HPDE6-E6E7 (cell line): ENCODE results near the gene LRP1-AS.
A peak's percentile ranks its signal among the peaks of the same experiment; 100 is the strongest.

Experiments
- DNase-seq: peaks from one replicate; pipeline ENCODE4 v3.0.0; 2011; ENCODE audit warnings: missing footprints; ENCODE audit errors: extremely low spot score

LRP1-AS gene

DNA sequence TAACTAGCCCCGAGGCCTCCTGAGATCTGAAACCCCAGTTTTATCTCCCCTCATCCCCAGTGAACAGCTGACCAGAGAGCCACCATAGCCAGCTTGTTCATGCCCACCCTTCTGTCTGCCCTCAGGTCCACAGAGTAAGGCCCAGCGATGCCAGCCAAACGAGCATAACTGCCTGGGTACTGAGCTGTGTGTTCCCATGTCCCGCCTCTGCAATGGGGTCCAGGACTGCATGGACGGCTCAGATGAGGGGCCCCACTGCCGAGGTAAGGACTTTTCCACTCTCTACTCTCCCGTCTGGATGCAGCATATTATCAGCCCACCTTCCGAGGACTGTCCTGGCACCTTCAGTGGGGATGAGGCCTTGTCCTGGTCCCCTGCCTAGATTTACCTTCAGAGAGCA lies 6.2 kb downstream of the LRP1-AS start:
- DNase-seq, result no peak

DNA sequence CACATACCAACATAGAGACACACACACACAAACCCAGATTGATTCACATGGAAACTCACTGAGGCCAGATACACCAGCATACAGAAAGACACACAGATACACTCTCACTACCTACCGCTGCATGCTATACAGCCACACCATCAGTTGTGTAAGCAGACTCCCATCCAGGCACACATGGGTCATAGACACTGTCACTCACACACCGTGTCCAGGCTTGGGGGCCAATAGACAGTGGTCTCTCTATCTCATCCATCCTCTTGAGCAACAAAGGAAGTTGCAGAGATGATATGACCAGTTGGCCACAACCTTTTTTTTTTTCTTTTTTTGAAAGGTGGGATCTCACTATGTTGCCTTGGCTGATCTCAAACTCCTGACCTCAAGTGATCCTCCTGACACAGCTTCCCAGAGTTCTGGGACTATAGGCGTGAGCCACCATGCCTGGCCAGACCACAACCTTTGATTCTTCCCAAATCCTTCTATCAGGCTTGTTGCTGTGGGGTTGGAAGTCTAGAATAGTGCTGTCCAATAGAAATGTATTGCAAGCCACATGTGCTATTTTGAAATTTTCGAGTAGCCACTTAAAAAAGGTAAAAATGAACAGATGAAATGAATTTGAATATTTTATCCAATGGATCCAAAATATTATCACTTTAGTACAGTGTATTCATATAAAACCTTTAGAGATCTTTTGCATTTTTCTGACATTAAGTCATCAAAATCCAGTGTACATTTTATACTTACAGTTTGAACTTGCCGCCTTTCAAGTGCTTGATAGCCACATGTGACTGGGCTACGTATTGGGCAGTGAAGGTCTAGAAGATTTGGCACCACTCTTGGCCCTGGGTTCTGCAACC lies 7.4 kb downstream of the LRP1-AS start:
- no peak for DNase-seq

DNA sequence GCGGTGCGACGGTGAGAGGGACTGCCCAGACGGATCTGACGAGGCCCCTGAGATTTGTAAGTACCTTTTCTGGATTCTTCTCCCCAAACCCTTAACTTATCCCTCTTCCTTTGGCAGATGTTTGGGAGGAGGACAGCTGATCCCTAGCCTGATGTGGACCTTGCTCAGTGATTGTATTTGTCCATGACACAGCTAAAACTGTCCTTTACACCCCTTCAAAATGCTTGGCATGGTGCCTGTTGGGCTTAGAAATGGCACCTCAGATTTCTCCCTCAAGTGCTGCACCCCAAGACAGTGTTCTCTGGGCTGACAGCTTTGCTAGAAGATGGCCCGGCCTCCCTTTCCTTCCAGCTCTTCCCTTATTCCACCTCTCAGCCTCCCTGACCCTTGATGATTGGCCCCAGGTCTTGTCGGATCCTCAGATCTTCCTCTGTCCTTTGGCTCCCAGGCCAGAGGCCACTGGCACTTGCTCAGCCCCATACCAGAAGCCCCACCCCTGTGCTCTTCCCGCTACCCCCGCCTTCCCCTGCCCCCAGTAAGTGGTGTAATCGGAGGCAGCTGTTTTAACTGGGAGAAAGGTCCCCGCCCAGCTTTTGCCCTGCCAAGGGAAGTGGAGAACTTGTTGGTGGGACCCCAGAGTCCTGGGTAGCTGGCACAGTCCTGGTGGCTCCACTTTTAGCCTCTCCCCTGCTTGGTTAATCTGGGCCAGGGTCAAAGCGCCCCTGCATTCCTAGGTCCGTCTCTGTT lies 8.7 kb downstream of the LRP1-AS start:
- no peak for DNase-seq

DNA sequence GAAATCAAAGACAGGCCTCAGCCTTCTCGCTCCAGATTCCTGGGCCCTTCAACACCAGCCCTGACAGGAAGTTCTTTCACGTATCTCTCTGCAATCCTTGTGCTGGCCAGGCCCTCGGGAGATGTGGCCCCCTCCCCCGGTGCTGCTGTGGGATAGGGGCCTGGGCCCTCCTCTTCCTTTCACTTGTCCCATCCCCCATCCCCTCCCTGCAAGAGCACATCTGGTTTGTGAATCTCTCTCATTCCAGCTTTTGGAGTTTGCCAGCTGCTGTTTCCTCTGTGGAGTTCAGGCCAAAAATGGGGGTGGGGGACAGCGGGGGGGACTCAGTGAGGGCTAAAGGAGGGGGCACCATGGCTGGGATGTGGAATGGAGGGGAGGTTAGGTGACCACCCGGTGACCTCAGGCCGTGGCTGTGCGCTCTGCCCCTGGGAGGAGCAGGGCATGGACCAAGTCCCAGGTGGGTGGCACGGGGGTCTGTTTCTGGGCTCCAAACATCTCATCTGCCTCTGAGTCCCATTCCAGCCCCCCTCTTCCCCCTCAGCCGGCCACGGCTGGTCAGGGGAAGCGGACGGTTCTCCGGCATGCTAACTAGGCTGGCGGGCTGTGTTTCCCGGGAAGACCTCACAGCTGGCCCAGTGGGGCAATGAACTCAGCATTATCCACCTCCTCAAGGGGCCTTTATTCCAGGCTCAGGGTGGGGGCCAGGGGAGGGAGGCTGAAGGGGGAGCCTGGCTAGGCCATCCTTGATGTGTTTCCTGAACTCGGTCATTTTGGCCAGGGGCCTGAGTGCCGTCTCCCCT lies 11.7 kb downstream of the LRP1-AS start:
- DNase-seq, result no peak

DNA sequence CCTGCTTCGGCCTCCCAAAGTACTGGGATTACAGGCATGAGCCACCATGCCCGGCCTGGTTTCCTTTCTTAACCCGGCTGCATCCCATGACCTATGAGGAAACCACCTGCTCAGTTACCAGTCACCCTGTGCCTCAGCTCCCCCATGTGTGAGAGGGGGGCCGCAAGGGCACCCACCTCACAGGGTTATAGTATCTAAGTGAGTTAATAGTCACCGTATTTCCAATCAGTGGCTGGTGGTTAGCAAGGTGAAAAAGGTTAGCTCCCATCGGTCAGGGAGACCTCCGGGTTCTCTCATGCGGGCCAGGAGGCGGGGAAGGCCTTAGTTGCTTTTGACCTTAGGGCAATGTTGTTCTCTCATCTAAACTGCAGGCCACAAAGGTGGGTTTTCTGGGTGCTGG lies 12.5 kb downstream of the LRP1-AS start:
- DNase-seq, result no peak

DNA sequence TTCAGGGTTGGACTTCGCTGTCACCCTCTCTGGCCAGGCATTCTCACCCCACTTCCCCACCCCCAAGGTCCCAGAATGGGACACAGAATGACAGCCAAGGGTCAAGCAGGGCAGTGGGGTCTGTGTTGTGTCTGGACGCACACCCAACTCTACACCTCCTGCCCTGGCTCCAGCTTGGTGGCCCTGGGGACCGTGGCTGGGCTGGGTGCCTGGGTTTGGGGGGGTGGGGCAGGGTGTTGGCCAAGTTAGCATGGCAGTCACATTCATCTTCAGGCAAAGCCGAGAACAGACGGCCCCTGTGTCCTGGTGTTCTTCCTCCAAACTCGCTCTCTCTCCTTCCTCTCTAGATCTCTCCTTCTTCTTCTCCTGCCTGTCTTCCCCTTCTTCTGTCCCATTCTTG lies 13.5 kb downstream of the LRP1-AS start:
- DNase-seq, result no peak

DNA sequence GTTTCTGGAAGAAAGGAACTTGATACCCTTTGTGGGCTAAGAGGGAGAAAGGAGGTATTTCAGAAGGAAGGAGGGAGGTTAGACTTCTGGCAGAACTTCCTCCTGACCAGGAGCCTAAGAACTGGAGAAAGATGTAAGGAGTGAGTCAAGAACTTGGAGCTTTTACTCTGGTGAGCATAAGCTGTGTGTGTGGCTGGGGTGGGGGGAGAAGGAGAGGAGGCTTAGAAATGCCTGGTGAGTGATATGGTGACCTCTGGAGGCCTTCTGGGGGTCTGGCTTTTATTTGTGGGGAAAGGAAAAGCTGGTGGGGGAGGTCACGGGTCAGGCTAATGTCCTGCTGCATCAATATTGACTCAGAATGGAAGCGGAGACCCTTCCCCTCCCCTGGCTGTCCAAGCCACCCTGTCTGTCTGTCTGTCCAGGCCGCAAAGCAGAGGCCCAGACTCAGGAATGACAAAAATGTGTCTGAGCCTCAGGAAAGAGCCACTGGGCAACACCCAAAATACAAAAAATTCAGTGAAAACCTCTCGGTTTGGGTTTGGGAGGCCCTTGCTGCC lies 14.3 kb downstream of the LRP1-AS start:
- no peak for DNase-seq

DNA sequence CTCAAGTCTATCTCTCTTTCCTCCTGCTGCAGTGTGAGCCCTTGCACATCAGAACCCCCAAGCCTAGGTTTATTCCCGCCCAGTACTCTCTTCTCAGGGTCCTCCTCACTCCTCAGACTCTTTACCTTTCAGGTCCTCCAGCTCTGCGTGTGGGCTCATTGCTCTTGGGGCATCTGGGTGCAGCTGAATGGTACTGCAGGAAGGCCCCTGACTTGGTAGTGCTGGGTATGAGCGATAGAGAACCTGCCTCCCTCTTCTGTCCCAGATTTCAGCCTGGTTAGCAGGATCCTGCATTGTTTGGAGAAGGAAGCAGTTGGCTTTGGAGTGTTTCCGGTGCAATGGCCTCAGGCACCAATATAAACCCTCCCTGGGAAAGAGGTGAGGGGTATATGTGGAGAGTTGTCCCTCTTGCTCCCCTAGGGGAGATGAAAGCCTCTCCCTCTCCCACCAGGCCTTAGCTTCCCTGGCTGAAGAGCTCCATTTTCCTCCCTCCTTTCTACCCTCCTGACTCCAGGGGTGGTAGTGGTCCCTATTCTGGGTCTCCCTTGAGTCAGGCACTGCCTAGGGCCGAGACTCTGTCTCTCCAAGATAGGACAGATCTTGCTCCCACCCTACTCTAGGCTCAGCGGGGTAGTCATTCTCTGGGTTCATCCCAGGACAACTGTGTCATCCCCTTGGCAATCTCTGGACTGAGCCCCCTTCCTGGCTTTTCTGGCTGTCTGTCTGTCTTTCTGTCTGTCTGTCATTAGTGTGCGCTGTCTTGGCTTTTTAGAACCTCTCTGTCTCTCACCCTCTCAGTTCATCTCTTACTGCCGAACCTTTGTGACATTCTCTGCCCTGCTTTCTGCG lies 15.3 kb downstream of the LRP1-AS start:
- no peak for DNase-seq

DNA sequence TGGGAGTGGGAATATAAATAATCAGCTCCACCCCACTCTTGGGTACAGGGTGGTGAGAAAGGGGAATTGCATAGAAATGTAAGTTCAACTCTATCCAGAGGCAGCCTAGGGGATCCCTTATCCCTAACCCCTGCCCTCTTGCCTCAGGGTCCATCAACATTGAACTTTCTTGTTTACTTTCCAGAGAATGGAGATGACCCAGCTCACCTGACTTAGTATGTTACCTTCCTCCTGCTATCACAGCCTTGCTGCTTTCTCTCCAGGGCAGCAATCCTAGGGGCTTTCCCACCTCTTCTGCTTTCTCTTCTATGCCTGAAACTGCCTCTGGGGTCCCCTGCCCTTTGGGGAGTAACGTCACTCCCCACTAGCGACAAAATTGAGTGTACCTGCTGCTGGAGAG lies 16.5 kb downstream of the LRP1-AS start:
- DNase-seq, result no peak

DNA sequence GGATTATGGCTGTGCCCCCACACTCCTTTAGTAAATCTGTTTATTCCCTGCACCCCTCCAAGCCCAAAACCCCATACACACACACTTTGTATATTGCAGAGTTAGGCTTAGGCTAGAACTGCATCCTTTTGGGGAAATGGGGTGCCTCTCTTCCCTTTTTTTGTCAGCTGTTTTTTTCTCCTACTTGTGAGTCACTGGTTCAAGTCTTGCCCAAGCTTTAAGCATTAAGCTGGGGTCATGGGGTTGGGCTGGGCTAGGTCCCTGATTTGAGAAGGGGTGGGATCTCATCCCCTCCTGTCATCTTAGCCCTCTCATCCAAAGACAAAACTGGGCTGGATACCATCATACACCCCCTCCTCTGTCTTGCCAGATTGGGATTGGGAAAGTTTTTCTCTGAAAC lies 17.5 kb downstream of the LRP1-AS start:
- no peak for DNase-seq

DNA sequence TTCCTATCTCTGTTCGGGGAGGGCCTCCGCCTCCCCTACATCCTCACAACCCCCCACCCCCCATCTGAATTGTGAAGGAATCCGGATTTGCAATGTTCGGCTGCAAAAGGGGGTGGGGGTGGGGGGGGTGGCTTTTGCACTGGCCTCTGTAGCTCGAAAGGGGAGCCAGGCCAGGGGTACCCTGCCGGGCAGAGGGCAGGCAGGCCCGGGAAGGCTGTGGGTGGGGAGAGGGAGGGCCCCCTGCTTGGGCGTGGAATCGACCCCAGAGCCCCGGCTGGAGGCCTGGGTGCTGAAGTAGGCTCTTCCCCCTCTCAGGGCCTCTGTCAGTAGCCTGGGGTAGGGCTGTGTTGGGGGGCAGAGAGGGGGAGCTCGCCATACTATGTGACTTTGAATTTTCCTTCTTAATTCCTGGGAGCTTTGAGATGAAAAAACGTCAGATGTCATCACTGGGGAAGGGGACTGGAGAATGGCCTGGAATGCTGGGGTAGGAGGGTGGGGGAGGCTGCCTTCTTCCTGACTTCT lies 18.0 kb downstream of the LRP1-AS start:
- DNase-seq, result no peak

DNA sequence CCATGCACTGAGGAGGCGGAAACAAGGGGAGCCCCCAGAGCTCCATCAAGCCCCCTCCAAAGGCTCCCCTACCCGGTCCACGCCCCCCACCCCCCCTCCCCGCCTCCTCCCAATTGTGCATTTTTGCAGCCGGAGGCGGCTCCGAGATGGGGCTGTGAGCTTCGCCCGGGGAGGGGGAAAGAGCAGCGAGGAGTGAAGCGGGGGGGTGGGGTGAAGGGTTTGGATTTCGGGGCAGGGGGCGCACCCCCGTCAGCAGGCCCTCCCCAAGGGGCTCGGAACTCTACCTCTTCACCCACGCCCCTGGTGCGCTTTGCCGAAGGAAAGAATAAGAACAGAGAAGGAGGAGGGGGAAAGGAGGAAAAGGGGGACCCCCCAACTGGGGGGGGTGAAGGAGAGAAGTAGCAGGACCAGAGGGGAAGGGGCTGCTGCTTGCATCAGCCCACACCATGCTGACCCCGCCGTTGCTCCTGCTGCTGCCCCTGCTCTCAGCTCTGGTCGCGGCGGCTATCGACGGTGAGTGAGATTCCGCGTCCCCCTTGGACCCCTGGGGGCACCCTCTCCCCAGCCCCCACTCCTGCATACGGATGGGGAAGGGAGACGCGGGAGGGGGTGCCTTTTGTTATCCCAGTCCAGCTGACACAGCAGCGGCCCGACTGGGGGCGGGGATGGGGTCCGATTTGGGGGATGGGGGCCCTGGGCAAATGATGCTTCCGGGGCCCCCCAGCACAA lies 18.7 kb downstream of the LRP1-AS start:
- DNase-seq, result no peak

DNA sequence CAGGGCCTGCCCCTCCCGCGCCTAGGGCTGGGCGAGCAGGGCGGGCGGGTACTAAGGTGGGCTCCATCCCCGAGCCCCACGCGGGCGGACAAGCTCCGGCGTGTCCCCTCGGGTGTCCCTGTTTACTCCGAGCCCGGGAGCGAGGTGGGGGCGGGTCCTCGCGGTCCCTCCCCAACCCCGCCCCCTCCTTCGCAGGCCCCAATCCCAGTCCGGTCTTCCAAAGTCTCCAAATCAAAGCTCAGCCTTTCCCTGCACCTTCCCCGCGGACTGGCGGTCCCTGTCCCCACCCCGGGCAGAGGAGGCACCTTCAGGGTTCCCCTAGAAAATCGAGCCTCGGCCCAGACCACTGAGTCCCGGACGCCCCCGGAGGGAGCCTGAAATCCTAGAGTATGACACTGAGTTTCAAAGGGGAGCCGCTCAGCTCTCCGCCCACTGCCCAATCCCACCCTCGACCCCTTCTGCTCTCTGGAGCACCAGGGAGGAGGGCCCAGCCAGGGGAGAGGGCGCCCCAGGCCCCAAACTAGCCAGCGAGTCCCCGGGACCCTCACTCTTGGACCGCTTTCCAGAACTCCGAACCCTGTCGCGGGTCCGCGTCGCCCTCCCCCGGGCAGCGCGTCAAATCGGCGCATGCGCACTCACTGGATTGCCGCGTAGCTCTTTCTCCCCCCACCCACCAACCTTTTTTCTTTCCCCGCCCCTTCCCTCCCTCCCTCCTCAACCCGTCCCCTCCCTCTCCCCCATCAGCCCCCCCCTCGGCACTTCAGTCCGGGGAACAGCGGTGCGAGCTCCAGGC lies 19.5 kb downstream of the LRP1-AS start, which contains the start of gene LRP1:
LRP1 (plus strand) TSS at position 758 of the 793 bp plus-strand sequence. CDS start 482 bp downstream, outside the sequence.
- DNase-seq, result peak; percentile 83

DNA sequence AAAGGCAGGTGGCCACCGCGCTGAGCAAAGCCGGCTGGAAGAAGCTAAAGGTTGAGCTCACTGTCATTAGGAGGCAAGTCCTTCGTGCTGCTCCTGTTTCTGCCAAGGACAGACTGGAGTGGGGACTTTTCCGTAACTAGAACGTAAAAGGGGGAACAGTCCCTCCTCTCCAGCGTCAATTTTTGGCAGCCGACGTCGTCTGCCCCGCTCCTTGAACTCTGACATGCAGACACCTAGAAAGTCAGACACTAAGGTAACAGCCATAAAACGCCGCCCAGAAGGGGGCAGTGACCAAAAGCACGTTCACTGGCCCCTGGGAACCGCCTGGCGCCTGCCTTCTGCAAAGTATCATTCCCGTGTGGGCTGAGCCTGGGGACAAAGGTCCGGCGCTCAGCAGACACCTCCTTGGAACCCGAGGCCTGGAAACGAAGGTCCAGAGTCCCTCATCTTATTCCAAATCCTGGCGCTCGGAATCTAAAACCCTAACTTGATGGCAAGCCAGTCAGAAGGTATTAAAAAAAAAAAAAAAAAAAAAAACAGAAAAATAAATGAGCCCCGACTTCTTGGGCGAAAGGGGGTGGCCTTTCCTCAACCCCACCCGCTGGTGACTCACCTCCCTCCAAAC lies 20.2 kb downstream of the LRP1-AS start:
- DNase-seq, result peak; percentile 58

DNA sequence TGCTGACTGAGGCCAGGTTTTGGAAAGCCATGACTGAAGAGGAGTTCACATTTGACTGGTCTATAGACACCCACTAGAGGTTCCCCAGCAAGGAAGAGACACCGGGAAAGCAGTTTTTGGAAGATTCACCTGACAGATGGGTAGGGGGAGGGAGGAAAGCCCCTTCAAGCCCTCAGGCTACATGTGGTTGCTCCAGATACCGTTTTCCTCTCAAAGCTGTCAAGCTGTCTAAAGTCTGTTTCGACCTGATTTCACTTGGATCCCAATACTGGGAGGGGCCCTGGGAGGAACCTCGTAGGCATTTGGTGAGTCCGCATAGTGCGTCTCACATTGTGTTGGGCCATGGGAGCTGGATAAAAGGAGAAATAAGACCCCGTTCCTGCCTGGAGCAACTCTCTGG lies 20.9 kb downstream of the LRP1-AS start:
- DNase-seq, result no peak

DNA sequence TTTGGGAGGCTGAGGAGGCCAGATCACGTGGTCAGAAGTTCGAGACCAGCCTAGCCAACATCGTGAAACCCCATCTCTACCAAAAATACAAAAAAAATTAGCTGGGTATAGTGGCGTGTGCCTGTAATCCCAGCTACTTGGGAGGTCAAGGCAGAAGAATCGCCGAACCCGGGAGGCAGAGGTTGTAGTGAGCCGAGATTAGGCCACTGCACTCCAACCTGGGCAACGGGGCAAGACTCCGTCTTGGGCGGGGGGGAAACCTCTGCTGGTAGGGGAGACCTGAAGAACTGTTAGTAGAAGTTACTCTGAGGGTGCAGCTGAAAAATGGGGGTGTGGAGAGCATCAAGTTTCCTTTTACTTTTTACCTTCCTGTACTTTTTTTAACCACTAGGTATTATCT lies 21.4 kb downstream of the LRP1-AS start:
- DNase-seq, result no peak

DNA sequence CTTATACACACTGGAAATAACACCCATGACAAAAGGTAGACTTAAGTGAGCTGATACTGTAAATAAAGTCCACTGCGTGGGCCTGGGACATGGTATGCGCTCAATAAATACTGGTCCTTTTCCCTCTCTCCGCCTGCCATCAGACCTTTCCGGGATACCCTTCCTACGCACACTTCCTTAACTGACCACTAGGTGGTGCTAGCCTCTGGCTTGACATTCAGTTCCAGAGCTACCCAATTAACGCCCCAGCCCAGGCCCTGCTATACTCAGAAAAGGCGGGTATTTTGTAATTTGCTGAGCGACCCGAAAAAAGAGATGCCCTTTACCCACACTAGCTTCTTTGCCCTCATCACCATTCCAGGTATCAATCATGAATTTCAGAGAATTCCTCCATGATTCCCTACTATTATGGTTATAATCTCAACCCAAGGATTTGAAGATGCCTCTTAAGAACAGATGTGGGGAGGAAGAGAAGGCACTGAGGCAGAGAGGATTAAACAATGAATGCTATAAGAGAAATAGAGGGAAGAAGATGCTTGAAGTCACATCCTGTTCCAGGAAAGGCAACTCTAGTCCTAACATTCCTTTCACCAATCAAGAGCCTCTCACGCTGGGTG lies 23.1 kb downstream of the LRP1-AS start:
- peak; percentile 63 for DNase-seq

DNA sequence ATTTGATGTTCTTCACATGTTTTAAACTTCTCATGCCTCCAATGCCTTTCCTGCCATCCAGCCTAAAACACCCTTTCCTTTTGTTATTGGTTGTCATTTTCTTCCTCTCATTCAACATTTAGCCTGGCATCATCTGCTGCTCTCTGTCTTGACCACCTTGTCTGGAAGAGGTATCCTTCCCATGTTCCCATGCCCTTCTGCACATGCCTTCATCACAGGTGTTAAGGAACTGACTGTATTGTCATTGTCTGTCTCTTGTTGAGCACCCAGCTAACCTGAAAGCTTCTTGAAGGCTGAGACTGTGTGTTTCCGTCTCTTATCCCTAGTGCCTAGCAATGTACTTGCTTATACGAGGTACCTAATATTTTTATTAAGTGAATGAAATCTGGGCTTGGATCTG lies 23.6 kb downstream of the LRP1-AS start:
- DNase-seq, result no peak
